Stomach smooth muscle (tissue), 2 donors: ENCODE results near the gene AGBL4.

Experiments used
- H3K27ac ChIP-seq: one replicate; pipeline ENCODE4 v1.7.0; 2013; ENCODE audit warnings: mild to moderate bottlenecking, low read length, inconsistent platforms
- H3K27me3 ChIP-seq, 2 donors: one replicate each; pipeline ENCODE4 v1.7.0; 2013; ENCODE audit warnings: low read length in 2 of 2; ENCODE audit not compliant: insufficient read depth in 2 of 2, control insufficient read depth in 1 of 2
- H3K36me3 ChIP-seq, 2 donors: one replicate each; pipeline ENCODE4 v1.7.0; 2013; ENCODE audit warnings: low read length in 2 of 2; ENCODE audit not compliant: control insufficient read depth in 2 of 2, insufficient read depth in 2 of 2
- H3K4me1 ChIP-seq: one replicate; pipeline ENCODE4 v1.7.0; 2013; ENCODE audit warnings: low read length; ENCODE audit not compliant: control insufficient read depth, insufficient read depth
- H3K4me3 ChIP-seq, 2 donors: one replicate each; pipeline ENCODE4 v1.7.0; 2013; ENCODE audit warnings: low read length in 2 of 2
- H3K9ac ChIP-seq, 2 donors: one replicate each; pipeline ENCODE4 v1.7.0; 2013; ENCODE audit warnings: low read length in 2 of 2, mild to moderate bottlenecking in 1 of 2
- H3K9me3 ChIP-seq, 2 donors: one replicate each; pipeline ENCODE4 v1.7.0; 2013; ENCODE audit warnings: low read length in 2 of 2; ENCODE audit not compliant: control insufficient read depth in 2 of 2
- donor health status: healthy.
- donor health status: Pancreatic carcinoma.

The AGBL4 gene

GRCh38 chr1:49251019-49251784, 772.6 kb downstream of the AGBL4 start:
- Histone ChIP-seq H3K27ac (no peak overlapping the region), H3K4me3 (no peak overlapping the region), H3K27me3 (no peaks in the 10 kb centered on the region), H3K4me1 (no peaks in the 10 kb centered on the region), H3K9me3 (peaks cover 5 to 10% of the 10 kb centered on the region in 2 donors), H3K36me3 (no peaks in the 10 kb centered on the region), H3K9ac (no peak overlapping the region)

- no peak overlapping the region for H3K4me3 ChIP-seq
- no peaks in the 10 kb centered on the region for H3K27me3 ChIP-seq
- no peaks in the 10 kb centered on the region for H3K36me3 ChIP-seq
- H3K9ac ChIP-seq = no peak overlapping the region
- H3K9me3 ChIP-seq = no peaks in the 10 kb centered on the region
- H3K27ac ChIP-seq = no peak overlapping the region
- no peaks in the 10 kb centered on the region for H3K4me1 ChIP-seq
Measured at GRCh38 chr1:49240709-49241221, 783.0 kb downstream of the AGBL4 start.

- no peak overlapping the region for H3K27ac ChIP-seq
- H3K4me1 ChIP-seq = no peaks in the 10 kb centered on the region
- H3K36me3 ChIP-seq = no peaks in the 10 kb centered on the region
Measured at GRCh38 chr1:49234988-49235387, 788.8 kb downstream of the AGBL4 start.

GRCh38 chr1:49229555-49229954, 794.2 kb downstream of the AGBL4 start:
- Histone ChIP-seq H3K9me3 (no peaks in the 10 kb centered on the region), H3K4me1 (no peaks in the 10 kb centered on the region), H3K27me3 (no peaks in the 10 kb centered on the region), H3K27ac (no peak overlapping the region), H3K36me3 (no peaks in the 10 kb centered on the region), H3K9ac (no peak overlapping the region), H3K4me3 (no peak overlapping the region)

More at GRCh38 chr1:49234988-49235387, 788.8 kb downstream of the AGBL4 start:
- no peak overlapping the region for H3K9ac ChIP-seq
- no peaks in the 10 kb centered on the region for H3K9me3 ChIP-seq
- no peak overlapping the region for H3K4me3 ChIP-seq
- no peaks in the 10 kb centered on the region for H3K27me3 ChIP-seq

GRCh38 chr1:49226758-49227157, 797.0 kb downstream of the AGBL4 start:
- Histone ChIP-seq H3K4me1 (no peaks in the 10 kb centered on the region), H3K27me3 (no peaks in the 10 kb centered on the region), H3K36me3 (no peaks in the 10 kb centered on the region), H3K4me3 (no peak overlapping the region), H3K9me3 (no peaks in the 10 kb centered on the region), H3K9ac (no peak overlapping the region), H3K27ac (no peak overlapping the region)

GRCh38 chr1:49225464-49225863, 798.3 kb downstream of the AGBL4 start:
- Histone ChIP-seq H3K4me3 (no peak overlapping the region), H3K9me3 (no peaks in the 10 kb centered on the region)

GRCh38 chr1:49213301-49213700, 810.5 kb downstream of the AGBL4 start:
- H3K9me3 ChIP-seq = peaks cover 0 to 2% of the 10 kb centered on the region in 2 donors
- H3K27ac ChIP-seq = no peak overlapping the region
- no peak overlapping the region for H3K4me3 ChIP-seq
- no peaks in the 10 kb centered on the region for H3K4me1 ChIP-seq
- H3K27me3 ChIP-seq = no peaks in the 10 kb centered on the region
- H3K36me3 ChIP-seq = no peaks in the 10 kb centered on the region
- H3K9ac ChIP-seq = no peak overlapping the region

More at GRCh38 chr1:49225464-49225863, 798.3 kb downstream of the AGBL4 start:
- H3K9ac ChIP-seq = no peak overlapping the region
- no peaks in the 10 kb centered on the region for H3K36me3 ChIP-seq
- no peaks in the 10 kb centered on the region for H3K27me3 ChIP-seq
- H3K27ac ChIP-seq = no peak overlapping the region
- no peaks in the 10 kb centered on the region for H3K4me1 ChIP-seq

GRCh38 chr1:49208712-49209111, 815.0 kb downstream of the AGBL4 start:
- Histone ChIP-seq H3K4me1 (no peaks in the 10 kb centered on the region), H3K27me3 (no peaks in the 10 kb centered on the region), H3K27ac (no peak overlapping the region), H3K9ac (no peak overlapping the region), H3K9me3 (no peaks in the 10 kb centered on the region), H3K36me3 (no peaks in the 10 kb centered on the region), H3K4me3 (no peak overlapping the region)

GRCh38 chr1:49204720-49205119, 819.0 kb downstream of the AGBL4 start:
- no peaks in the 10 kb centered on the region for H3K4me1 ChIP-seq
- H3K27me3 ChIP-seq = no peaks in the 10 kb centered on the region
- no peak overlapping the region for H3K4me3 ChIP-seq

GRCh38 chr1:49200738-49201137, 823.0 kb downstream of the AGBL4 start:
- Histone ChIP-seq H3K4me1 (no peaks in the 10 kb centered on the region), H3K9ac (no peak overlapping the region), H3K27me3 (no peaks in the 10 kb centered on the region), H3K27ac (no peak overlapping the region), H3K4me3 (no peak overlapping the region), H3K9me3 (peaks cover 0 to 7% of the 10 kb centered on the region in 2 donors), H3K36me3 (no peaks in the 10 kb centered on the region)

More at GRCh38 chr1:49204720-49205119, 819.0 kb downstream of the AGBL4 start:
- Histone ChIP-seq H3K9ac (no peak overlapping the region), H3K9me3 (no peaks in the 10 kb centered on the region), H3K36me3 (no peaks in the 10 kb centered on the region), H3K27ac (no peak overlapping the region)

GRCh38 chr1:49199564-49199963, 824.2 kb downstream of the AGBL4 start:
- H3K9ac ChIP-seq = no peak overlapping the region
- H3K9me3 ChIP-seq = peaks cover 0 to 7% of the 10 kb centered on the region in 2 donors
- H3K4me1 ChIP-seq = no peaks in the 10 kb centered on the region
- H3K36me3 ChIP-seq = no peaks in the 10 kb centered on the region
- no peaks in the 10 kb centered on the region for H3K27me3 ChIP-seq
- H3K27ac ChIP-seq = no peak overlapping the region
- H3K4me3 ChIP-seq = no peak overlapping the region
